Glomerular endothelial cell (primary cell): ENCODE measurements around the gene CASP5. TPM values are rescaled to one million over a fixed set of nuclear protein-coding genes. Genes with fewer than 3 reads are reported as not detected.
"Not testable (repeated sequence)": the region's sequence is repeated elsewhere in the genome, so short reads cannot be mapped to it uniquely, and the experiment has no call there.

Source experiments
- DNase-seq: peaks from one replicate; pipeline ENCODE4 v3.0.0-alpha.2; 2011; ENCODE audit warnings: low read depth, low spot score; ENCODE audit errors: extremely low read depth
- total RNA-seq: library from RNA; depleted of rRNA; stranded (reverse); fragments of >200 nt; gene quantifications from 2 replicates; pipeline ENCODE4 v1.2.3, GENCODE V29; 2015

CASP5 gene
- not detected in 2 replicates for total RNA-seq

DNA sequence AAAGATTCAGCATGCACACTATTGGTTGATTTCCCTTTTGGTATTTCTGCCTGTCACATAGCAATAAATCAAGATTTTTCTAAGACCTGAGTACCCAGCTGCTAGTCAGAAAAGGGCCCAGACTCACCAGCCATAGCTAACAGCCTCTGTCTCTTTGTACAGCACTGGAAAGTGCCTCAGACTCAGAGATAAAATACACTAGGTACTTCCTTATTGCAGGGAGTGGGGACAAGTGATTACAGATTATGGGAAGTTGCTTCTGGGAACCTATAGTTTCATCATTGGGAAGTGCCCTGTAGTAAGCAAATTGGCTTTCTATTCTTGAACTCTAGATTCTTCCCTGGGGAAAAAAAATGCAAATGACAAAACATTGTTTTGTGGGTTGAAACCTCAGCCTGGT, at the start of gene CASP5:
Gene CASP5, minus strand, starts transcription at position 166 of the 400 bp plus-strand sequence. Its CDS starts 32 bp downstream, at position 134.
- DNase-seq, result no peak

DNA sequence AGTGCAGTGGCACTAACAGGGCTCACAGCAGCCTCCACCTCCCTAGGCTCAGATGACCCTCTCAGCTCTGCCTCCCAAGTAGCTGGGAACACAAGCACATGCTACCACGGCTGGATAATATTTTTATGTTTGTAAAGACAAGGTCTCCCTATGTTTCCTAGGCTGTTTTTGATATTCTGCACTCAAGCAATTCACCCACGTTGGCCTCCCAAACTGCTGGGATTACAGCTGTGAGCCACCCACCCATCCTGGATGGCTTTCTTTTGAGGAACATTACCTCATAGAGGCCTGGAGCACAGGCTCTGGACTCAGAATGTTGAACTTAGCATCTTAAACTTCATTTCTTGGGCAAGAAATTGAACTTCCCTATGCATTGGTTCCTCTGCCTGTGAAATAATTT, 49.1 kb upstream of the CASP5 start:
- DNase-seq, result not testable (repeated sequence)

DNA sequence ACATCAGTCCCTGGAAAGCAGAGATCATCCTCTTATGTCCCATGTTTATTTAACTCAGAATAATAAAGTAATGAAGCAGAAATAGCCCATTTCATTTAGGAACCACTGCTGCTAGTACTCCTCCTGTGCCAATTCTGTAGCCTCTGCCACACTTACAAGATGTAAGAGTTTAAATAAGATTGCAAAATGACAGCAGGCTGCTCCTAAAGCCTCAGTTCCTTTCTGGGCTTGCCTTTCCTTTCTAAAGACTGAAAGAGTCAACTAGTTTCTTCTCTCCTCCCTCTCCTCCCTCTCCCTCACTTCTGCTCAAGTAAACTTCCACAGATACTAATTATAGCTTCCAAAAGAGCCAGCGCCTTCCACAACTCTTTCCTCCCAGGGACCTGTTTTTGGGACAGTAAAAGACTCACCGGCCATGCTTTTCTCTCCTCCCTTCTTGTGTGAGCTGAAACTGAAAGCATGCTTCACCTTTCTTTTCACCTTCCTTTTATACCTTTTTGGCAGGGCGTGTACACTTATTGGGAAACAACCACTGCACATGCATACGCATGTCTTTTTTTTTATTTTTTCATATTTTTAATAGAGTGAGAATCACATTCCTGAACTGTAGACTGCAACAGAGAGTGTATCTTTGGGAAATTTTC, 48.2 kb upstream of the CASP5 start:
- DNase-seq, result no peak

DNA sequence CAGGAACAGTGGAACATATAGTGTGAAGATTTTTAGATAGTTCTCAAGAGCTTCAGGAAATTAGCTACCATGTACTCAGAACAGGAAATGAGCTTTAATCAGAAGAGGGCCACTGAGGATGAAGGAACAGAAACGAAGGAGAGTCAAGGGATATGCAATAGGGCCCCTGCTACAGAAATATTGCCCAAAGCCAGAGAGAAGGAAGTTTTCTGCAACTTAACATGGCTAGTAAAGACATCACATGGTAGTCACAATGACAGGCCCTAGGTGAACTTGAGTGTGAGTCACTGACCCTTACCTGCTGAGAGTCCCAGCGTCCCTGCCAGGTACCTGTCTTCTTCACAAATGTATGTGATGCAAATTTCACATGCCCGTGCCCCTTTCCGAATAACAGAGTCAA, 47.3 kb upstream of the CASP5 start:
- DNase-seq, result no peak

DNA sequence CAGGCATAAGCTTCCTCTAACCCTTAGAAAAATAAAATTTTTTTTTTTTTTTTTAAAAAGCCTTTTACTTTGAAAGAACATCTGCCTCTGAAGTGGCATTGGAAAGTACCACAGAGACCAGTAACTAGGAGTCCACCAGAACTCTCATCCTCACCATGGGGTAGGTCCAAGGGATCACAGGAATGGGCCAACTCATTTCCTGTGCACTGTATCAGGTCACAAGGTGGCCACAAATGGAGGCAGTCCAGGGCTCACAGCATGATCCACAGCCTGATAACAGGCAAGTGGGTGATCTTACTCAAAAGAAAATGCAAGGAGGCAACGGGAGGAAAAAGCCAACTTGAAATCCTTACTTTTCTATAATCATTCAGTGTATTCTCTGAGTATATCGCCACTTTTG, 46.8 kb upstream of the CASP5 start:
- DNase-seq, result not testable (repeated sequence)

DNA sequence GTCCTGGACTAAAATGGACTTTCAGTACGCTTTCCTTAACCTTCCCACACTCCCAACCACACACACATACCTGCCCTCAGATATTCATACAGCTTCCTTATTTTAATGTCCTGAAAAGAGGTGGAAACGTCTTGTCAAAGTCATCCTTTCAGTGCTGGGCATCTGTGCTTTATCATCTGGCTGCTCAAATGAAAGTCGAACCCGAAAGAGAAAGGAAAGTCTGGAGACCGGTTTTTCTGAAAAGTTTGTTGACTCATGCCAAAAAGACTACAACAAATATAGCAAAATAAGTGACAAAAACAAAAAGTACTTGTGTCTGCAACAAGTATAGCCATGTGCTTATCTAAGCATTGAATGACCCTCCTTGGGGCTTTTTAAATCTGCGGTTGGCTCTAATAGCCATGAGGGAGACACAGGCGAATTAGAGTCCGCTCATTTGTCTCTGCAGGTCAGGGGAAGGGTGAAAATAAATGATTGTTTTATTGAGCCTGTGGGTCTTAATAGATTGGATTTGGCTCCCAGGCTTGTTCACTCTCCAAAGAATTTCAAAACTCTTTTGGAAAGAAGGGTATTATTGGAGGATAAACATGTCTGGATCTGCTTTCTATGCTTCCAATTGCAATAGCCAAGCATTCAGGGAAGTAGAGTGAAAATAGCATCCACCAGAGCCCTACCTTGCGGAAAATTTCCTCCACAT, 40.4 kb upstream of the CASP5 start:
- not testable (repeated sequence) for DNase-seq

DNA sequence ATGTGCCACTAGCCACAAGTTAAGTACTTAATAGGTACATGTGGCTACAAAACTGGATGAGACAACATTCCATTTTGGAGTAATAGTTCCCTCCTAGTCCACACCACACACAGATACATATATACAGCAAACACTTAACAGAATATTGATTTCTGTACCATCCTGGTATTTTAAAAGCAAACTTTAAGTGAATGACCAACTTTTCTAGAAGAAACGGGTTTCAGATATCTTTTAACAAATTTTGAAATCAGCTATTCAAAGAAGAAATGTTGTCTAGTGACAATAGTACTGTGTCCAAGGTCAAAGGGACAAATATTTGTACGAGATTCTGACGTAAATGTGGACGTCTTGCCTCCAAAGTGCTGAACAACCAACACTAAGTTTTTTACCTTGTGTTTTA, 34.5 kb upstream of the CASP5 start:
- no peak for DNase-seq

DNA sequence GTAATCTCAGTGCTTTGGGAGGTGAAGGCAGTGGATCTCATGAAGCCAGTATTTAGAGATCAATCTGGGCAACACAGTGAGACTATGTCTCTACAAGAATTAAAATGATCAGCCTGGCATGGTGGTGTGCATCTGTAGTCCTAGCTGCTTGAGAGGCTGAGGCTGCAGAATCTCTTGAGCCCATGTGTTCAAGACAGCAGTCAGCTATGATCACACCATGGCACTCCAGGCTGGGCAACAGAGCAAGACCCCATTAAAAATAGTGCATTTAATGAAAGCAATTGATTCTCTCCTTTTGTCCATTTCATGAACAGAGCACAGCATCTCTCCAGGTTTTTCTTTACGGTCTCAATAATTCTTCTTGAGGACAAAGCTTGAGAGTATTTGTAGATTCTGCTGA, 33.5 kb upstream of the CASP5 start:
- DNase-seq, result no peak

DNA sequence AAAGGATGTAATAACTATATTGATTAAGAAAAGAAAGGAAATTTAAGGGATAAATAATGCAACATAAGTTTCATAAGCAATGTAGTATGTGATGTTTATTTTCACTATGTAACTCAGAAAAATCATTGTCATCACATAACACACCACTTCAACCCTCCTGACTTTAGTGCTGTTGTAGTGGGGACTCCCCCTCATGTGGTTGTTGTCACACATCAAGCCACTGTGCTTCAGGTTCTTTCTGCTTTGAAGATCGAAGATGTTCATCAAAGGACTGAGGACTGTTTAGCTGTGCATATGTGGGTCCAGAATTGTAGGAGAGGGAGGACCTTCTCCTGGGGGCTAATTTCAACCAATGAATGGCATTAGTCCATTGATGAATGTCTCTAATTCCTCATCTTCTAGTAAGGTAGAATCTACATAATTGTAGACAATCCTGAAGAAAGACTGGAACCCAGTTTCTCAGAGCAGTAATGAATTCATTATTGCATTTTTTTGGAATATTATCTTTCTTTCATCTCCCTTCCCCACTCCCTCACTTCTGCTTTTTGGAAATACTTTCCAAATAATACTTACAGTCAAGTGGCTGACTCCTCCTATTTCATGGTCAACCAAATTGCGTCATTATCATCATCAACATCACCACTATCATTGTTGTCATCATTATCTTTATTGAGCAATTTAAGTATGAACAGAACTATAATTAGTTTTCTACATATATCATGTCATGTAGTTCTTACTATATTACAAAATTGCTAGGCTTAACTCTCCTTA, 31.9 kb upstream of the CASP5 start:
- DNase-seq, result no peak

DNA sequence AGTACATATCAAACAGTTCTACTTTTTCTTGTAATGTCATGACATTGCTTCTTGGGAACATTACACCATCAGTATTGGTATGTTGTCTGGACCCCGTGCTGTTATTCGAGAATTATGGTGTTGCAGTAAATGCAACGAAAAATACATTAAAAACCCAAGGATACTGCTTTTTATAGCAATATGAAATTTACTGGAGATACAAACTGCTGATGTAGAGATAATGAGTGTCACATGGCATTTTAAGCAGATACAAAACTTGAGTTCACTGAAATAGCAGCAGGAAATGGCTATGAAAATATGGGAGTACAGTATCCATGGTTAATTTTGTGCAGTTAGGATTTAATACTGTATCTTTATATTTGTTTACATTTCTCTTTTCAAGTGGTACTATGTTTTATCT, 29.5 kb upstream of the CASP5 start:
- DNase-seq, result no peak

DNA sequence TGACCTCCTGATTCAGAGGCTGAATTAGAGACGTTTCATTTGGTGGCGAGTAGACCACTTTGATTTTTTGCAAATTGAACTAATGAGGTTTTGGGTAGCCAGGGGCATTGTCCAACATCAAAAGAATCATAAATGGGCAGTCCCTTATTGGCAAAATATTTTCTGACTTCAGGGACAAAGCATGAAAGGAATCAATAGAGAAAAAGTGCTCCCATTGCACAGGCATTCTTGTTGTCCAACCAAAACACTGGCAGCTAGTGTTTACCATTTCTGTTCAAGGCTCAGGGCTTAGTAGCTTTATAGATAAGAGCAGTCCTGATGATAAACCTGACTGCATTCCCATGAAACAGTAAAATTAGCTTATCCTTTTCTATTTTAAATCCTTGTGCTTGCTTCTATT, 28.6 kb upstream of the CASP5 start:
- DNase-seq, result no peak

DNA sequence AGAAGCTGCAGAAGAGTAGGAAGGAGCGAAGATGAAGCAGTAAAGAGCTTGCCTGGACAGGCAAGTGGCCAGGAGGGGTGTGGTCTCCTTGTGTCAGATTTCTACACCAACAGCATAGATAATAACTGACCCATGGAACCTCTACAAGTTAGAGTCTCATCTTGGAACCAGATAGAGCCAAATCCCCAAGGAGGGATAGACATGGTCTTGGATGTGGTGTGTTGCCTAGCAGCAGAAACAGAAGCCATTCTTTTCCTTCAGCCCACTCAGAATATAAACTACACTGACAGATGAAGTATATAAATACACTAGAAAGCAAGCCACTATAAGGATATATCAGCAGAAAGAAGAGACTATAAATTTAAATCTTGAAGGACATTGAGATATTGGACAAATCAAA, 26.5 kb upstream of the CASP5 start:
- no peak for DNase-seq

DNA sequence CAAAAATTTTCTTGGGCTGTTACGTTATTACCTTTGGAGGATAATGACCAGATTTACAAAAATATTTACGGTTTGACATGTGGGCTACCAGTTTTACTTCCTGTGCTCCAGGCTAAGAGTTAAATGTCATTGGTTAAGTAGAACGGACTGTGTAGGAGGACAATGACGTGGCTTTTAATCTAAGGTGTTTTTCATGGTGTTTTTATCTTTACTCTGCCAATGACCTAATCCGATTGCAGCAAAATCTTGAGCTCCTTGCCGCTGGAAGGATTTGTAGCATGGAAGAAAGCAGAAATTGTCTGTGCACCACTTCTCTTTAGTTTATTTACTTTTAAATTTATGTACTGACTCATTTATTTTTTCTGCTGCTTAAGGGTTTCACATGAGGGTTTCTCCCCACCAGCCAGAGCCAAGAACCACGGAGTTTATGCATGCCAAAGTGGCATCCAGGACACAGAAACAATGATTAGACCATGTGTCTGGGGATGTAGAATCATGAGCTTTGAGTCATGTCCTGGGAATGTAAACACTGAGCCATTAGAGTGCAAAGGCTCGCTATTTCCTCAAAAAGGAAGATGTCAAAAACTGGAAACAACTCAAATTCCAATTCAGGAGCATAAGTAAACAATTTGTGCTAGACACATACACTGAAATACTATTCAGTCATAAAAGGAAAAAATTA, 24.1 kb upstream of the CASP5 start:
- peak; percentile 99 for DNase-seq

DNA sequence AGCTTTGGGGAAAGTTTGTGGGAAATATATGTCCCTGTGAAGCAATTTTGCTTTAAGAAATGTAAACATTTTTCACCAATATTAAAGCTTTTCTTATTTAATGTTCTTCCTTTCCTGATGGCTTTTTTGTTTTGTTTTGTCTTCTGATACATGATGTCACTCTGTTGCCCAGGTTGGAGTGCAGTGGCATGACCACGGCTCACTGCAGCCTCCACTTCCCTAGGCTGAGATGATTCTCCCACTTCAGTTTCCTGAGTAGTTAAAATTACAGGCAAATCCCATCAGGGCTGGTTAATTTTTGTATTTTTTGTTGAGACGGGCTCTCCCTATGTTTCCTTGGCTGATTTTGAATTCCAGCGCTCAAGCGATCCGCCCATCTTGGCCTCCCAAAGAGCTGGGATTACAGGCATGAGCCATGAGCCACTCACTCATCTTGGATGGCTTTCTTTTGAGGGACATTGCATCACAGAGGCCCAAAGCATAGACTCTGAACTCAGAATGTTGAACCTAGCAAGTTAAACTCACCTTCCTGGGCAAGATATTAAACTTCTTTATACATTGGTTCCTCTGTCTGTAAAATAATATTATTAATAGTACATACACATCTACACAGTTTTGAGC, 22.8 kb upstream of the CASP5 start:
- no peak for DNase-seq

DNA sequence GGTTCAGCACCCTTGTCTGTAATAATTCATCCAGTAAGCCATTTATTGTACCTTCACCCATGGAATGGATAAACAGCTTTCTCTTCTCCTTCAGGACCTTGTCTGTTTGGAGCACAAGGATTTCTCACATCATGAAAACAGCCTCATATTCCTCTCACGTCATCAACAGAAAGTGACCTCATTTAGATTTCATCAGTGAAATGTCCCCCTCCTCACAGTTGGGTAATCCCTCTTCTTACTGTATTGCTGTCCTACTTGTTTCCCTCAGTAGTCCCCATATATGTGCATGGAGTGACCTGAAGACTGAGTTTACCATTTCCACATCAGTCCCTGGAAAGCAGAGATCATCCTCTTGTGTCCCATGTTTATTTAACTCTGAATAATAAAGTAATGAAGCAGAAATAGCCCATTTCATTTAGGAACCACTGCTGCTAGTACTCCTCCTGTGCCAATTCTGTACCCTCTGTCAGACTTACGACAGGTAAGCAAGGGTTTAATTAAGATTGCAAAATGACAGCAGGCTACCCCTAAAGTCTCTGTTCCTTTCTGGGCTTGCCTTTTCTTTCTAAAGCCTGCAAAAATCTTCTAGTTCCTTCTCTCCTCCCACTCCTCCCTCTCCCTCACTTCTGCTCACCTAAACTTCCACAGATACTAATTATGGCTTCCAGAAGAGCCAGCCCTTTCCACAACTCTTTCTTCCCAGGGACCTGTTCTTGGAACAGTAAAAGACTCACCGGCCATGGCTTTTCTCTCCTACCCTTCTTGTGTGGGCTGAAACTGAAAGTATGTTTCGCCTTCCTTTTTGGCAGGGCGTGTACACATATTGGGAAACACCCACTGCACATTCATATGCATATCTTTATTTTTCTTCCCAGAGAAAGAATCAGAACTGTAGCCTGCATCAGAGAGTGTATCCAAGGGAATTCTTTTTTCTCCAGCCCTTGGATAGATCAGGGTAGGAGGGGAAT, 21.9 kb upstream of the CASP5 start, which contains the start of gene CARD16:
Gene CARD16, minus strand, starts transcription at position 779 of the 968 bp plus-strand sequence. Its CDS starts 38 bp downstream, at position 741.
- DNase-seq, result peak; percentile 42

DNA sequence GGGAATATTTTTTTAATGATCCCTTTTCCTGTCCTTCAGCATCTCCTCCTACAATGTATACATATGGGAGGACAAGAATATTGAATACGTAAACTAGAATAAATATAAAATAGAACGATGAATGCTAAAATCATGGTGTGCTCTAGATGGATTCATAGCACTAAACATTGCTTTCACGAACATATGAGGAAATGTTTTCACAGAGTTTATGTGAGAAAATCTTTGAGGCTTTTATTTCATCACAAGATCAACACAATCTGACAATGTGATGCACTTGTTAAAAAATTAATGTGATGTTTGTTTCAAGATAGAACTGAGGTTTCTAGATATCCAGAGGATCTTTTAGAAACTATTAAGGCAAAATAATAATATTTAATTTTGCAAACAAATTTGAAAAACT, 19.2 kb upstream of the CASP5 start:
- no peak for DNase-seq

DNA sequence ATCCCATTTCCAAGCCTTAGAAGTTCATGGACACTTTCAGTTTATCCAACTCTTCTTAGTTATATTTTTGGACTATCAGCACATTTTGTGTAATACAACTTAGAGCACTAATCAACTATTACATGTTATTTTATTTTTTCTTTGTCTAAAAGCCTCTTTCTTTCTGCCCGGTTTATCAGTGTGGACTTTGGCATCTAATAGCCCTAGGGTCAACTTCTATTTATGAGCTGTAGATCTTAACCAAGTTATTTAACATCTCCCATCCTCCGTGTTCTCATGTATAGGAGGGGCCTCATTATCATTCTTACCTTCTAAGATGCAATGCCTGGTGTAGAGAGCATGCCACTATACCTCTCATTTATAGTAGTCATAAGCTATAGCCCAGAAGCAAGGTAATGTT, 17.7 kb upstream of the CASP5 start:
- DNase-seq, result no peak

DNA sequence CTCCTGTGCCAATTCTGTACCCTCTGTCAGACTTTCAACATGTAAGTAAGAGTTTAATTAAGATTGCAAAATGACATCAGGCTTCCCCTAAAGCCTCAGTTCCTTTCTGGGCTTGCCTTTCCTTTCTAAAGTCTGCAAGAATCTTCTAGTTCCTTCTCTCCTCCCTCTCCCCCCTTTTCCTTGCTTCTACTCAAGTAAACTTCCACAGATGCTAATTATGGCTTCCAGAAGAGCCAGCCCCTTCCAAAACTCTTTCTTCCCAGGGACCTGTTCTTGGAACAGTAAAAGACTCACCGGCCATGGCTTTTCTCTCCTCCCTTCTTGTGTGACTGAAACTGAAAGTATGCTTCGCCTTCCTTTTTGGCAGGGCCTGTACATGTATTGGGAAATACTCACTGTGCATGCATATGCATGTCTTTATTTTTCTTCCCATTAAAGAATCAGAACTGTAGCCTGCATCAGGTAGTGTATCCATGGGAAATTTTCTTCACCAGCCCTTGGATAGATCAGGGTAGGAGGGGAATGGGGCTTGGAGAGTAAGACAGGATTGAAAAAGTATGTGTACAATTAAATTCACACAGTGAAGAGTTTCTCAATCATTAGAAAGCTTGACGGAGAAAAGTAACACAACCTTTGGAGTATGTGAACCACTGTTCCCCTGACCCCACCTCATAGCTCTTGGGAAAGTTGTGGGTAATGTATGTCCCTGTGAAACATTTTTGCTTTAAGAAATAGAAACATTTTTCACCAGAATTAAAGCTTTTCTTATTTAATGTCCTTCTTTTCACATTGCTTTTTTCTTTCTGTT, 12.0 kb upstream of the CASP5 start, which contains the start of gene CASP1:
Gene CASP1, minus strand, starts transcription at position 332 of the 808 bp plus-strand sequence. Its CDS starts 31 bp downstream, at position 301.
- DNase-seq, result no peak

DNA sequence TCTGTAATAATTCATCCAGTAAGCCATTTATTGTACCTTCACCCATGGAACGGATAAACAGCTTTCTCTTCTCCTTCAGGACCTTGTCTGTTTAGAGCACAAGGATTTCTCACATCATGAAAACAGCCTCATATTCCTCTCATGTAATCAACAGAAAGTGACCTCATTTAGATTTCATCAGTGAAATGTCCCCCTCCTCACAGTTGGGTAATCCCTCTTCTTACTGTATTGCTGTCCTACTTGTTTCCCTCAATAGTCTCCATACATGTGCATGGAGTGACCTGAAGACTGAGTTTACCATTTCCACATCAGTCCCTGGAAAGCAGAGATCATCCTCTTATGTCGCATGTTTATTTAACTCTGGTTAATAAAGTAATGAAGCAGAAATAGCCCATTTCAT, 11.4 kb upstream of the CASP5 start:
- not testable (repeated sequence) for DNase-seq
